Ramos (cell line): ENCODE data around the gene PSMG3.

Source experiments
- in situ Hi-C: fragments of 300-500 bp; cut with MboI; formaldehyde crosslinking; loops from one replicate; pipeline ENCODE4 v1.14.3; 2022; ENCODE audit warnings: low sequenced_read_pairs; ENCODE audit not compliant: unreplicated experiment

PSMG3 gene

GRCh38 chr7:1561036-1561940 is 8.5 kb downstream of the PSMG3 start:
- in situ Hi-C loops, result no loop called here

- in situ Hi-C loops, result no loop called here
Measured at GRCh38 chr7:1560620-1561031, 9.2 kb downstream of the PSMG3 start.

GRCh38 chr7:1559626-1560590 is 9.9 kb downstream of the PSMG3 start:
- in situ Hi-C loops, result no loop called here

- in situ Hi-C loops, result no loop called here
Measured at GRCh38 chr7:1558841-1559625, 10.8 kb downstream of the PSMG3 start.

GRCh38 chr7:1558181-1558811 is 11.5 kb downstream of the PSMG3 start:
- in situ Hi-C loops, result no loop called here

GRCh38 chr7:1557771-1558170 is 12.1 kb downstream of the PSMG3 start:
- in situ Hi-C loops, result no loop called here

- in situ Hi-C loops, result no loop called here
Measured at GRCh38 chr7:1557006-1557405, 12.8 kb downstream of the PSMG3 start.

- in situ Hi-C loops, result no loop called here
Measured at GRCh38 chr7:1555813-1556543, 13.9 kb downstream of the PSMG3 start, which contains the start of gene TMEM184A. Gene TMEM184A, minus strand, starts transcription at chr7:1556205. Its CDS starts 721 bp downstream, at chr7:1555484.

GRCh38 chr7:1555046-1555812 is 14.6 kb downstream of the PSMG3 start:
- in situ Hi-C loops, result no loop called here

GRCh38 chr7:1554333-1555045 is 15.3 kb downstream of the PSMG3 start:
- in situ Hi-C loops, result no loop called here

GRCh38 chr7:1553512-1554210 is 16.2 kb downstream of the PSMG3 start:
- in situ Hi-C loops, result no loop called here

GRCh38 chr7:1552200-1552599 is 17.6 kb downstream of the PSMG3 start:
- in situ Hi-C loops, result no loop called here

- in situ Hi-C loops, result no loop called here
Measured at GRCh38 chr7:1550846-1551155, 19.0 kb downstream of the PSMG3 start.

GRCh38 chr7:1550005-1550845 is 19.6 kb downstream of the PSMG3 start:
- in situ Hi-C loops, result no loop called here

- in situ Hi-C loops, result loop anchor here (10.0 kb wide), 1 partner anchor 55 kb away; no protein-coding TSS in a partner anchor
Measured at GRCh38 chr7:1549357-1550004, 20.4 kb downstream of the PSMG3 start.

GRCh38 chr7:1548944-1549343 is 20.9 kb downstream of the PSMG3 start:
- in situ Hi-C loops, result loop anchor here (10.0 kb wide), 1 partner anchor 54 kb away; no protein-coding TSS in a partner anchor
